Measurements from ENCODE around the gene NRF1. TPM values are rescaled to one million over a fixed set of nuclear protein-coding genes. Genes with fewer than 3 reads are reported as not detected.

NRF1 gene
- total and polyA plus RNA-seq, 2 of the 8 experiments (the other 6 are each of a cell fraction or from before 2014, with no cell fraction given): 18.2 to 21.4 TPM

- Histone ChIP-seq H2BK20ac (ENCODE audit: low read length) (peak overlapping the region; percentile 82; the same call in 1 of the 2 replicates), H2BK120ac (replicated peaks; ENCODE audit: low read depth, low read length) (peak overlapping the region; percentile 76), H3K9ac (replicated peaks in 1 of 4; ENCODE audit: extremely low read depth in 1 of 4, low read depth in 3 of 4, low read length in 3 of 4) (0 out of 7 replicates have a peak overlapping the region, but pooled peaks of 1 of the 4 experiments have one; percentile 4), H2AK5ac (ENCODE audit: low read depth, low read length) (peak overlapping the region; percentile 92; the same call in 1 of the 2 replicates), H3K4me3 (ENCODE audit: extremely low read depth in 1 of 4, insufficient read depth in 2 of 4, low read depth in 3 of 4, low read length in 4 of 4) (peak overlapping the region in 1 of 4 experiments; percentile 2; a peak in 1 of 8 replicates), H3K4me2 (ENCODE audit: insufficient read depth in 1 of 2, low read depth in 2 of 2, low read length in 2 of 2) (peak overlapping the region; percentile 3 to 24; a peak in 1 of 4 replicates), H2AFZ (ENCODE audit: low read length) (no peak overlapping the region), H2BK5ac (ENCODE audit: low read depth, low read length) (peak overlapping the region; percentile 91; the same call in 1 of the 2 replicates), H3K27ac (ENCODE audit: low read depth, low read length) (no peak overlapping the region), H4K91ac (replicated peaks; ENCODE audit: insufficient read length, low read length) (peak overlapping the region; percentile 83), H3K36me3 (ENCODE audit: control insufficient read depth in 2 of 4, insufficient read depth in 4 of 4, low read length in 3 of 4) (peaks cover 0 to 9% (median 0%) of the 10 kb centered on the region in 4 experiments; a peak in 1 of 8 replicates), H3K79me1 (ENCODE audit: low read depth, low read length) (peaks cover 23% of the 10 kb centered on the region), H3K56ac (replicated peaks; ENCODE audit: insufficient read length, low read depth, low read length) (no peak overlapping the region), H3K14ac (ENCODE audit: insufficient read length) (no peak overlapping the region), H4K20me1 (replicated peaks in 1 of 2; ENCODE audit: control insufficient read depth in 1 of 2, insufficient read depth in 2 of 2, low read length in 2 of 2) (peaks cover 0 to 9% of the 10 kb centered on the region in 2 experiments), H3K4me1 (replicated peaks in 1 of 4; ENCODE audit: control insufficient read depth in 3 of 4, insufficient read depth in 4 of 4, low read length in 3 of 4) (peaks cover 9 to 67% (median 45%) of the 10 kb centered on the region in 4 experiments), H2BK12ac (ENCODE audit: low read depth, low read length) (peak overlapping the region; percentile 90; the same call in 1 of the 2 replicates), H2BK15ac (ENCODE audit: low read length) (0 out of 2 replicates have a peak overlapping the region, but pooled peaks have one; percentile 88), H3K27me3 (replicated peaks in 1 of 4; ENCODE audit: control insufficient read depth in 3 of 4, extremely low read depth in 1 of 4, insufficient read depth in 3 of 4, low read length in 3 of 4) (peaks cover 0 to 20% (median 17%) of the 10 kb centered on the region in 4 experiments; a peak in 6 of 7 replicates), H4K5ac (ENCODE audit: insufficient read length, low read depth, low read length) (peak overlapping the region; percentile 24), H3K79me2 (ENCODE audit: control insufficient read depth in 1 of 2, insufficient read depth in 2 of 2, low read length in 2 of 2) (peaks cover 2 to 29% of the 10 kb centered on the region in 2 experiments; a peak in 2 of 4 replicates), H3K18ac (ENCODE audit: extremely low read depth, low read length) (peak overlapping the region; percentile 87), H4K8ac (ENCODE audit: extremely low read depth, insufficient read depth, low read length) (peak overlapping the region; percentile 41), H3K23ac (ENCODE audit: insufficient read length) (no peak overlapping the region), H3K9me3 (ENCODE audit: insufficient read depth in 2 of 2, low read depth in 1 of 2, low read length in 1 of 2) (no peaks in the 10 kb centered on the region), H3K23me2 (ENCODE audit: low read depth, low read length) (peaks cover 4% of the 10 kb centered on the region), H3K4ac (replicated peaks; ENCODE audit: insufficient read length, low read depth, low read length) (peak overlapping the region; percentile 27)
- DNase-seq (ENCODE audit: low read depth in 1 of 2, low spot score in 2 of 2): no peak
- ChIA-PET POLR2A (ENCODE audit: partially characterized antibody) (interaction anchor here (0.6 to 3.1 kb wide), 2 partner anchors 10 to 116 kb away, joined by 3 to 27 read pairs; no protein-coding TSS in a partner anchor), CTCF (ENCODE audit: partially characterized antibody) (interaction anchor here (1.7 to 8.1 kb wide), 2 partner anchors 53 to 239 kb away, joined by 8 to 45 read pairs; no protein-coding TSS in a partner anchor)
- no peak for FAIRE-seq
- WGBS, 2 experiments (ENCODE audit: extremely low coverage in 1 of 2, insufficient coverage in 1 of 2, insufficient read length in 1 of 2, insufficient replicate concordance in 2 of 2, low coverage in 1 of 2, low lambda C conversion rate in 2 of 2, missing lambda C conversion rate in 1 of 2): 52% methylated on average over 18 of the region's 18 CpGs; no CpG with 5 or more reads in 1 of the 2 experiments
- no peak for TF ChIP-seq SIRT6 (IDR thresholded peaks at IDR 0.05; ENCODE audit: low read length)
- TF ChIP-seq SUZ12 (IDR thresholded peaks at IDR 0.05; ENCODE audit: low read length): no peak
- TF ChIP-seq SAP30 (IDR thresholded peaks at IDR 0.05; ENCODE audit: insufficient read depth, insufficient replicate concordance, low read length): no peak
- TF ChIP-seq HDAC6 (IDR thresholded peaks at IDR 0.05; ENCODE audit: low read depth, low read length): no peak
- TF ChIP-seq CTBP2 (IDR thresholded peaks at IDR 0.05; ENCODE audit: borderline replicate concordance, insufficient read depth, insufficient read length, low read length): no peak
- TF ChIP-seq EGR1 (IDR thresholded peaks at IDR 0.05; ENCODE audit: borderline replicate concordance, low read depth, low read length): no peak
- no peak for TF ChIP-seq ASH2L (IDR thresholded peaks at IDR 0.05; ENCODE audit: low read length)
- TF ChIP-seq CEBPB (IDR thresholded peaks at IDR 0.05; ENCODE audit: low read depth, low read length): no peak
- TF ChIP-seq TAF7 (optimal IDR thresholded peaks at IDR 0.05; ENCODE audit: borderline replicate concordance, low read depth, low read length): no peak
- TF ChIP-seq NRF1 (IDR thresholded peaks at IDR 0.05; ENCODE audit: low read depth, low read length): no peak
- TF ChIP-seq SIN3A (conservative IDR thresholded peaks at IDR 0.05 in 1 of 2, IDR thresholded peaks at IDR 0.05 in 1 of 2; ENCODE audit: low read depth in 1 of 2, low read length in 2 of 2): no peak
- no peak for TF ChIP-seq CBX5 (IDR thresholded peaks at IDR 0.05; ENCODE audit: low read depth, low read length)
Observed at GRCh38 chr7:129771928-129772479, 160.5 kb downstream of the NRF1 start.
